ENCODE measurements around the gene ZFP36. TPM values are rescaled to one million over a fixed set of nuclear protein-coding genes. Genes with fewer than 3 reads are reported as not detected.

The ZFP36 gene
- total RNA-seq (100 to 1,000 TPM in 2 of 10 donors, 10 to 100 TPM in 8; 22.8 to 194 (median 48.1) TPM), polyA plus RNA-seq (10 to 100 TPM; 60.2 to 63.2 TPM)
- long read RNA-seq, donor 1, partial matches to known transcripts, result 0 of 23 reads
- long read RNA-seq, donor 1, other reads (novel, unspliced or antisense), result 19 of 23 reads
- long read RNA-seq, donor 2, transcript ZFP36-203 (2 exons, 1,786 nt), result major isoform, 11 of 31 reads
- long read RNA-seq, donor 2, partial matches to known transcripts, result 20 of 31 reads
- long read RNA-seq, donor 2, other reads (novel, unspliced or antisense), result 0 of 31 reads
- long read RNA-seq, donor 3, transcript ZFP36-203 (2 exons, 1,786 nt), result major isoform, 26 of 162 reads
- long read RNA-seq, donor 3, partial matches to known transcripts, result 135 of 162 reads
- long read RNA-seq, donor 3, other reads (novel, unspliced or antisense), result 1 of 162 reads

GRCh38 chr19:39406656-39407409, at the start of gene ZFP36:
Gene ZFP36, plus strand, starts transcription at chr19:39406847. Its CDS starts 58 bp downstream, at chr19:39406905.
- Histone ChIP-seq H3K4me1 (peaks cover 21 to 77% (median 52%) of the 10 kb centered on the region in 9 donors), H3K4me3 (peak within 1 kb of the TSS; percentile 67 to 99 (median 90)), H3K27ac (peak within 1 kb of the TSS; percentile 94 to 100 (median 99)), H3K27me3 (no peaks in the 10 kb centered on the region), H3K9me3 (no peaks in the 10 kb centered on the region), H3K36me3 (peaks cover 6 to 22% (median 9%) of the 10 kb centered on the region in 9 donors)
- ATAC-seq, result peak; percentile 26 to 59 (median 42)
- peak; percentile 74 to 93 for DNase-seq
- TF ChIP-seq CTCF (IDR thresholded peaks at IDR 0.05), result no peak
- WGBS, 2 donors, result 0 to 1% methylated on average over 53 to 56 of the region's 56 CpGs
- intact Hi-C loops (cut with DNase I), result no loop called here

- H3K36me3 ChIP-seq, result peaks cover 0 to 100% (median 67%) of the 10 kb centered on the region in 9 donors
- no peaks in the 10 kb centered on the region for H3K27me3 ChIP-seq
- H3K4me1 ChIP-seq, result peaks cover 3 to 20% (median 15%) of the 10 kb centered on the region in 9 donors
- DNase-seq, result no peak
- H3K4me3 ChIP-seq, result no peak overlapping the region
- H3K27ac ChIP-seq, result no peak overlapping the region
- intact Hi-C loops (cut with DNase I), result no loop called here
- 95 to 97% methylated on average over 3 of the region's 3 CpGs for WGBS, 2 donors
- no peak for TF ChIP-seq CTCF (IDR thresholded peaks at IDR 0.05)
- H3K9me3 ChIP-seq, result no peaks in the 10 kb centered on the region
- no peak for ATAC-seq
Measured at GRCh38 chr19:39359026-39359425, 47.6 kb upstream of the ZFP36 start.

- DNase-seq (no peak), ATAC-seq (no peak)
- WGBS, 2 donors, result 91 to 95% methylated on average over 1 of the region's 1 CpG
- H3K36me3 ChIP-seq, result peaks cover 0 to 100% (median 55%) of the 10 kb centered on the region in 9 donors
- intact Hi-C loops (cut with DNase I), result no loop called here
- H3K4me1 ChIP-seq, result peaks cover 3 to 24% (median 20%) of the 10 kb centered on the region in 9 donors
- no peak overlapping the region for H3K4me3 ChIP-seq
- no peak for TF ChIP-seq CTCF (IDR thresholded peaks at IDR 0.05)
- H3K27ac ChIP-seq, result no peak overlapping the region
- no peaks in the 10 kb centered on the region for H3K27me3 ChIP-seq
- no peaks in the 10 kb centered on the region for H3K9me3 ChIP-seq
Measured at GRCh38 chr19:39360599-39360998, 46.0 kb upstream of the ZFP36 start.

Data from heart right ventricle (tissue), 16 donors.